ENCODE data around the gene PHOSPHO1. TPM values are rescaled to one million over a fixed set of nuclear protein-coding genes. Genes with fewer than 3 reads are reported as not detected.
A peak's percentile ranks its signal among the peaks of the same experiment; 100 is the strongest.

The PHOSPHO1 gene
- total RNA-seq, 1 donor: 0.09 TPM

GRCh38 chr17:49255125-49255524 lies 24.5 kb upstream of the PHOSPHO1 start:
- no peak for DNase-seq (ENCODE audit: low read depth)
- TF ChIP-seq CTCF (IDR thresholded peaks at IDR 0.05; ENCODE audit: insufficient read depth, low read length): no peak
- H3K4me3 ChIP-seq (ENCODE audit: low read depth, low read length): no peak overlapping the region

DNA sequence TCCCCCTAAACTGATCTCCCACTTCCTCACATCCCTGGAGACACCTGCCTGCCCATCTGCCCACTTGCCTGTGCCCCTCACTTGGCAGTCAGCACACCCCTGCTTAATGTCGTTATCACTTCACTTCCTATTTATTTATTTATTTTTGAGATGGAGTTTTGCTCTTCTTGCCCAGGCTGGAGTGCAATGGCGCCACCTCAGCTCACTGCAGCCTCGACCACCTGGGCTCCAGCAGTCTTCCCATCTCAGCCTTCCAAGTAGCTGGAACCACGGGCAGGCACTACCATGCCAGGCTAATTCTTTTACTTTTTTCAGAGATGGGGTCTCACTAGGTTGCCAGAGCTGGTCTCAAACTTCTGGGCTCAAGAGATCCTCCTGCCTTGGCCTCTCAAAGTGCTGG lies 23.5 kb upstream of the PHOSPHO1 start:
- H3K4me3 ChIP-seq (ENCODE audit: low read depth, low read length): no peak overlapping the region
- no peak for TF ChIP-seq CTCF (IDR thresholded peaks at IDR 0.05; ENCODE audit: insufficient read depth, low read length)
- no peak for DNase-seq (ENCODE audit: low read depth)

- no peak overlapping the region for H3K4me3 ChIP-seq (ENCODE audit: low read depth, low read length)
- TF ChIP-seq CTCF (IDR thresholded peaks at IDR 0.05; ENCODE audit: insufficient read depth, low read length): no peak
- DNase-seq (ENCODE audit: low read depth): peak; percentile 18
Observed at GRCh38 chr17:49252148-49252695, 21.6 kb upstream of the PHOSPHO1 start.

- TF ChIP-seq CTCF (IDR thresholded peaks at IDR 0.05; ENCODE audit: insufficient read depth, low read length): no peak
- DNase-seq (ENCODE audit: low read depth): no peak
- no peak overlapping the region for H3K4me3 ChIP-seq (ENCODE audit: low read depth, low read length)
Observed at GRCh38 chr17:49249890-49250522, 19.4 kb upstream of the PHOSPHO1 start.

DNA sequence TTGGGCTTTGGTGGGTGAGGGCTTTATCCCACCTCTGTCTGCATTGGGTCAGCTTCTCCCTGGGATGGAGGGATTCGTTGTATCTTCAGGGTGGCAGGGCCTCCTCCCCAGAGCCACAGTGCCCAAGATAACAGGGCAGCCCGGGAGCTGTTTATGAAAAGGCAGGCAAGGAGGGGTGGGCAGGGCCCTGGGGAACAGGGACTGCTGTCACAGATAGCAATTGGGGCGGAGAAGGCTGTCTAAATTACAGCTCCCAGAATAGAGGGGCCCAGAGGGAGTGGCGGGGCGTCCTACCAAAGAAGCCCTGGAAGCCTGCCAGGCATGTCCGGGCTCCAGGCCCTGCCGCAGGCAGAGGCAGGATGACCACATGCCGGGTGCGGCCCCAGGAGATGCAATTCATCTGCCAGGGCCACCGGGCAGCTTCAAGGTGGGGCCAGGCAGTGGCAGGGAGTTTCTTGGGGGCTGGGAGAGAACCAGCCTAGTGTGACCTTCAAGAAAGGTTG lies 18.8 kb upstream of the PHOSPHO1 start:
- H3K4me3 ChIP-seq (ENCODE audit: low read depth, low read length): no peak overlapping the region
- peak; percentile 59 for DNase-seq (ENCODE audit: low read depth)
- no peak for TF ChIP-seq CTCF (IDR thresholded peaks at IDR 0.05; ENCODE audit: insufficient read depth, low read length)

- TF ChIP-seq CTCF (IDR thresholded peaks at IDR 0.05; ENCODE audit: insufficient read depth, low read length): no peak
Observed at GRCh38 chr17:49247944-49248343, 17.4 kb upstream of the PHOSPHO1 start.

More at GRCh38 chr17:49247944-49248343, 17.4 kb upstream of the PHOSPHO1 start:
- DNase-seq (ENCODE audit: low read depth): no peak
- no peak overlapping the region for H3K4me3 ChIP-seq (ENCODE audit: low read depth, low read length)
